T-cell (primary cell): ENCODE measurements around the gene GPRIN1. TPM values are rescaled to one million over a fixed set of nuclear protein-coding genes. Genes with fewer than 3 reads are reported as not detected.

Experiments used
- ATAC-seq, 4 experiments: fragments of 200-7000 bp in 3 of 4; fragments of 150-1000 bp in 1 of 4; cut with Tn5 transposase; replicated peaks in 1 of 4; 1 replicate in 3 of 4; 2 replicates in 1 of 4; pipeline ENCODE4 v1.10.0; 2021; ENCODE audit warnings: moderate library complexity in 3 of 4, mild to moderate bottlenecking in 2 of 4, moderate number of reproducible peaks in 1 of 4
- CTCF ChIA-PET, 2 donors: fragments of 300-600 bp; sonication (Branson Sonifier 250); formaldehyde crosslinking; loops; one replicate each; lab custom pipeline; 2022; ENCODE audit warnings: antibody characterized with exemption in 2 of 2; lab: Charles Lee
- POLR2A ChIA-PET, 2 donors: fragments of 300-600 bp; sonication (Branson Sonifier 250); formaldehyde crosslinking; loops; one replicate each; lab custom pipeline; 2022; ENCODE audit warnings: antibody characterized with exemption in 2 of 2; lab: Charles Lee
- DNase-seq, 35 experiments: peaks; one replicate each; pipeline versions ENCODE4 v3.0.0 to v3.0.0-alpha.2; 2013 to 2023
- H3K27ac ChIP-seq: one replicate; pipeline ENCODE4 v1.5.1; 2013; ENCODE audit warnings: low read length
- H3K27me3 ChIP-seq, 2 experiments: replicated peaks in 1 of 2; 1 replicate in 1 of 2; 2 replicates in 1 of 2; pipeline versions ENCODE4 v1.6.1 to v1.7.0; 2013; ENCODE audit warnings: low read length in 1 of 2, mixed read lengths in 1 of 2; ENCODE audit not compliant: control insufficient read depth in 2 of 2, insufficient read depth in 2 of 2; ENCODE audit errors: extremely low read depth in 1 of 2
- H3K36me3 ChIP-seq, 2 donors: 1 replicate in 1 of 2; 2 replicates in 1 of 2; pipeline versions ENCODE4 v1.6.1 to v1.7.0; 2013; ENCODE audit warnings: low read length in 1 of 2; ENCODE audit not compliant: control insufficient read depth in 2 of 2, insufficient read depth in 1 of 2; ENCODE audit errors: extremely low read depth in 1 of 2
- H3K4me1 ChIP-seq, 2 experiments: 1 replicate in 1 of 2; 2 replicates in 1 of 2; pipeline versions ENCODE4 v1.6.1 to v1.7.0; 2013; ENCODE audit warnings: low read length in 2 of 2, mixed read lengths in 1 of 2; ENCODE audit not compliant: insufficient read depth in 2 of 2, control insufficient read depth in 1 of 2; ENCODE audit errors: extremely low read depth in 1 of 2
- H3K4me3 ChIP-seq, 2 donors: 1 replicate in 1 of 2; 2 replicates in 1 of 2; pipeline versions ENCODE4 v1.5.1 to v1.7.0; 2013; ENCODE audit warnings: mild to moderate bottlenecking in 2 of 2, low read length in 1 of 2, moderate library complexity in 1 of 2; ENCODE audit not compliant: control insufficient read depth in 1 of 2; ENCODE audit errors: extremely low read depth in 1 of 2
- H3K9me3 ChIP-seq: 2 replicates; pipeline ENCODE4 v1.7.0; 2013
- H3K27ac Mint-ChIP-seq, 2 donors: one replicate each; pipeline ENCODE4 v1.8.0; 2020 to 2021; ENCODE audit warnings: mild to moderate bottlenecking in 2 of 2, mixed read lengths in 2 of 2
- H3K27me3 Mint-ChIP-seq, 2 donors: one replicate each; pipeline ENCODE4 v1.8.0; 2021 to 2022; ENCODE audit warnings: mixed read lengths in 2 of 2
- H3K36me3 Mint-ChIP-seq: one replicate; pipeline ENCODE4 v1.8.0; 2021; ENCODE audit warnings: mixed read lengths
- H3K4me1 Mint-ChIP-seq, 3 donors: one replicate each; pipeline ENCODE4 v1.8.0; 2020 to 2022; ENCODE audit warnings: mixed read lengths in 3 of 3, mild to moderate bottlenecking in 1 of 3
- H3K4me3 Mint-ChIP-seq, 3 donors: one replicate each; pipeline ENCODE4 v1.8.0; 2020 to 2022; ENCODE audit warnings: mild to moderate bottlenecking in 3 of 3, mixed read lengths in 3 of 3, moderate library complexity in 3 of 3
- H3K9me3 Mint-ChIP-seq, 3 donors: one replicate each; pipeline ENCODE4 v1.8.0; 2020 to 2022; ENCODE audit warnings: mixed read lengths in 3 of 3
- WGBS: methylation state at CpG from one replicate; pipeline ENCODE4 v1.1.5; 2013; ENCODE audit warnings: missing lambda C conversion rate; ENCODE audit not compliant: insufficient coverage; 5-methylcytosine and 5-hydroxymethylcytosine counted together
- total RNA-seq, 35 experiments: library from RNA in 6 of 35; stranded (reverse) in 6 of 35; fragments of 120-200 nt in 1 of 35; gene quantifications; one replicate each; pipeline versions ENCODE4 v1.2.1 to v1.2.4 and lab custom pipeline; 2013 to 2026

Gene GPRIN1
- total RNA-seq, 5 donors from 2014 or later (not counting 1 experiment from before 2014, with no cell fraction given): 0.33 to 1.2 (median 0.64) TPM

- peak overlapping the region in 1 of 2 donors; percentile 73 for H3K27ac Mint-ChIP-seq
- DNase-seq (no peak), ATAC-seq (no peak)
- Histone ChIP-seq H3K27ac (no peak overlapping the region), H3K4me1 (peaks cover 7 to 38% of the 10 kb centered on the region in 2 experiments), H3K9me3 (no peaks in the 10 kb centered on the region), H3K36me3 (no peaks in the 10 kb centered on the region), H3K4me3 (no peak overlapping the region), H3K27me3 (no peaks in the 10 kb centered on the region)
- no peaks in the 10 kb centered on the region for H3K9me3 Mint-ChIP-seq
- ChIA-PET CTCF (no interaction called here), POLR2A (no interaction called here)
- 93% methylated on average over 14 of the region's 22 CpGs for WGBS
- peaks cover 31 to 36% (median 33%) of the 10 kb centered on the region in 3 donors for H3K4me1 Mint-ChIP-seq
- no peaks in the 10 kb centered on the region for H3K36me3 Mint-ChIP-seq
- peak overlapping the region in 2 of 3 donors; percentile 57 to 79 for H3K4me3 Mint-ChIP-seq
- H3K27me3 Mint-ChIP-seq: no peaks in the 10 kb centered on the region
Measured at GRCh38 chr5:176644878-176645670, 35.1 kb upstream of the GPRIN1 start.

DNA sequence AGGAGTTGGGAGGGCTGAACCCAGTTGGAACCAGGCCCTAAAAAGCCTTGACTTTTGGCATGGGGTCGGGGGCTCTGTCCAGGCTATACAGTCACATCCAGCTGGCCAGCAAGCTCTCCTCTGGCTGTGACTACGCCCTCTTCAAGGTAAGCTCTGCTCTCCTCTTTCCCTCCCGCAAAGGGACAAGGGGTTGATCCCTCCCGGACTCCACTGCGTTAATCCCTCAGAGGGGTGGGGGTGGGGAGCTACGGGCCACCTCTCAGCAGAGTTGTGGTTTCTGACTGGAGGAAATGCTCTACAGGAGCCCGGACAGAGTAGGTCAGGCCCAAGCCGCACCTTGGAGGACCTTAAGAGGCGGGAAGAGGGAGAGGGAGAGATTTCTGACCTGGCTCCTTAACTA lies 34.3 kb upstream of the GPRIN1 start:
- H3K4me3 ChIP-seq: no peak overlapping the region
- 79% methylated on average over 7 of the region's 9 CpGs for WGBS
- POLR2A ChIA-PET: no interaction called here

DNA sequence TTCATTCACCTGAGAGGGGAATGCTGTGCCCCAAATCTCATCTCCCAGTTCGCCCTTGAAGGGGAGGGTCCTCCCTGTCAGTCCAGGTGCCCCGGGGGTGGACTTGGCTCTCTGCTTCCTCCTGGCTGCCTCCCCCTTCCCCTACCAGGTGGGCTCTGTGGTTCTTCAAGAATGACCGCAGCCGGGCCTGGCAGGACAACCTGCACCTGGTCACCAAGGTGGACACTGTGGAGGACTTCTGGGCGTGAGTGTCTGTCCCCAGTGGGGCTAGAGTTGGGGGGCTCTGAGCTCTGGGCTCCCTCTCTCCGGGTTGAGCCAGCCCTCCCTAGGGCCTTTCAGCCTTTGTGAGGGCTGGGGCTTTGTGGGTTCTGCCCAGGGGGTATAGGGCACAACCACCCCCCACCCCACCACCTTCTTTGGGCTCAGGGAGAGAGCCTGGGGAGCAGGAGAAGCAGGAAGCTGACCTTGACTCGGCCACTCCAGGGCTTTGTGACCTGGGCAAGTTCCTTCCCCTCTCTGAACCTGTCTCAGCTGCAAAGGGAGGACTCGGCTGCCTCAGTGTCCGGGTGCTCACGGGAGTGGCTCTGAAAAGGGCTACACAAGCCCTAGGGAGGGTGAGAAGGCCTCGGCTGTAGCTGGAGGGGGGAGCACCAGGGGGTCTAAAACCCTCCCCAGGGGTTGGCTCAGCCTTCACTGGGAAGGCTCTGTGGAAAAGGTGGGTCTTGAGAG lies 33.7 kb upstream of the GPRIN1 start:
- Histone ChIP-seq H3K27ac (no peak overlapping the region), H3K4me1 (peaks cover 7 to 25% of the 10 kb centered on the region in 2 experiments), H3K27me3 (no peaks in the 10 kb centered on the region), H3K4me3 (no peak overlapping the region), H3K9me3 (no peaks in the 10 kb centered on the region), H3K36me3 (no peaks in the 10 kb centered on the region)
- Mint-ChIP-seq H3K9me3 (no peaks in the 10 kb centered on the region), H3K36me3 (no peaks in the 10 kb centered on the region), H3K4me3 (no peak overlapping the region), H3K4me1 (peaks cover 18 to 22% (median 21%) of the 10 kb centered on the region in 3 donors), H3K27ac (no peak overlapping the region), H3K27me3 (no peaks in the 10 kb centered on the region)
- POLR2A ChIA-PET: no interaction called here
- 92% methylated on average over 2 of the region's 11 CpGs for WGBS
- CTCF ChIA-PET: interaction anchor here in 1 of 2 donors (0.7 kb wide), 1 partner anchor 59 kb away, joined by 8 read pairs; no protein-coding TSS in a partner anchor
- DNase-seq (no peak), ATAC-seq (no peak)

More for the DNA sequence above, 34.3 kb upstream of the GPRIN1 start:
- peaks cover 25 to 29% (median 28%) of the 10 kb centered on the region in 3 donors for H3K4me1 Mint-ChIP-seq
- DNase-seq (no peak), ATAC-seq (no peak)
- H3K27me3 Mint-ChIP-seq: no peaks in the 10 kb centered on the region
- H3K27ac Mint-ChIP-seq: no peak overlapping the region
- H3K4me3 Mint-ChIP-seq: no peak overlapping the region
- no peaks in the 10 kb centered on the region for H3K27me3 ChIP-seq
- CTCF ChIA-PET: interaction anchor here in 1 of 2 donors (0.7 kb wide), 1 partner anchor 59 kb away, joined by 8 read pairs; no protein-coding TSS in a partner anchor
- no peaks in the 10 kb centered on the region for H3K36me3 Mint-ChIP-seq
- peaks cover 7 to 31% of the 10 kb centered on the region in 2 experiments for H3K4me1 ChIP-seq
- no peaks in the 10 kb centered on the region for H3K9me3 ChIP-seq
- no peak overlapping the region for H3K27ac ChIP-seq
- no peaks in the 10 kb centered on the region for H3K9me3 Mint-ChIP-seq
- H3K36me3 ChIP-seq: no peaks in the 10 kb centered on the region

- 89% methylated on average over 7 of the region's 15 CpGs for WGBS
- Histone ChIP-seq H3K4me1 (peaks cover 3 to 17% of the 10 kb centered on the region in 2 experiments), H3K4me3 (no peak overlapping the region), H3K9me3 (no peaks in the 10 kb centered on the region), H3K27ac (no peak overlapping the region), H3K27me3 (no peaks in the 10 kb centered on the region), H3K36me3 (no peaks in the 10 kb centered on the region)
- DNase-seq (no peak), ATAC-seq (no peak)
- ChIA-PET POLR2A (no interaction called here), CTCF (interaction anchor here in 1 of 2 donors (0.5 kb wide), 1 partner anchor 99 kb away, joined by 4 read pairs; no protein-coding TSS in a partner anchor)
- Mint-ChIP-seq H3K4me1 (peaks cover 11 to 15% (median 15%) of the 10 kb centered on the region in 3 donors), H3K27ac (no peak overlapping the region), H3K9me3 (no peaks in the 10 kb centered on the region), H3K27me3 (peaks cover 0 to 4% of the 10 kb centered on the region in 2 donors), H3K4me3 (no peak overlapping the region), H3K36me3 (no peaks in the 10 kb centered on the region)
Measured at GRCh38 chr5:176642675-176643490, 32.9 kb upstream of the GPRIN1 start.

- ChIA-PET POLR2A (no interaction called here), CTCF (no interaction called here)
- Histone ChIP-seq H3K27me3 (peaks cover 0 to 18% of the 10 kb centered on the region in 2 experiments), H3K4me1 (no peaks in the 10 kb centered on the region), H3K27ac (no peak overlapping the region), H3K4me3 (no peak overlapping the region), H3K9me3 (no peaks in the 10 kb centered on the region), H3K36me3 (no peaks in the 10 kb centered on the region)
- H3K27me3 Mint-ChIP-seq: peaks cover 12 to 21% of the 10 kb centered on the region in 2 donors
- no peak overlapping the region for H3K4me3 Mint-ChIP-seq
- WGBS: 67% methylated on average over 4 of the region's 4 CpGs
- H3K9me3 Mint-ChIP-seq: no peaks in the 10 kb centered on the region
- H3K4me1 Mint-ChIP-seq: no peaks in the 10 kb centered on the region
- no peaks in the 10 kb centered on the region for H3K36me3 Mint-ChIP-seq
- DNase-seq: no peak
- no peak for ATAC-seq
- no peak overlapping the region for H3K27ac Mint-ChIP-seq
Measured at GRCh38 chr5:176640616-176641015, 30.7 kb upstream of the GPRIN1 start.

GRCh38 chr5:176639981-176640380 lies 30.0 kb upstream of the GPRIN1 start:
- no peaks in the 10 kb centered on the region for H3K36me3 ChIP-seq
- H3K4me3 ChIP-seq: no peak overlapping the region
- POLR2A ChIA-PET: no interaction called here
- DNase-seq: no peak
- CTCF ChIA-PET: no interaction called here
- 91% methylated on average over 4 of the region's 4 CpGs for WGBS
- Mint-ChIP-seq H3K9me3 (no peaks in the 10 kb centered on the region), H3K4me1 (no peaks in the 10 kb centered on the region), H3K4me3 (no peak overlapping the region), H3K36me3 (no peaks in the 10 kb centered on the region), H3K27ac (no peak overlapping the region), H3K27me3 (peaks cover 18 to 26% of the 10 kb centered on the region in 2 donors)
- no peaks in the 10 kb centered on the region for H3K4me1 ChIP-seq
- H3K9me3 ChIP-seq: no peaks in the 10 kb centered on the region
- no peak for ATAC-seq
- H3K27me3 ChIP-seq: peaks cover 0 to 24% of the 10 kb centered on the region in 2 experiments
- H3K27ac ChIP-seq: no peak overlapping the region
